Activated T-helper 2 cell treated with anti-CD3 and anti-CD28 coated beads, Interferon-gamma antibody, Interleukin-2, Interleukin-4, amounts not matched to agents 10 μg/mL and 5 μg/mL and 100 μg/mL, durations not matched to agents 14 hours and 24 hours and 36 hours (primary cell): Measurements from ENCODE around the gene C14orf119. TPM values are rescaled to one million over a fixed set of nuclear protein-coding genes. Genes with fewer than 3 reads are reported as not detected.
"Not testable (repeated sequence)": the region's sequence is repeated elsewhere in the genome, so short reads cannot be mapped to it uniquely, and the experiment has no call there.

Experiments used
- DNase-seq: peaks from one replicate; pipeline ENCODE4 v3.0.0; 2021; ENCODE audit warnings: low spot score
- H3K27ac Mint-ChIP-seq: one replicate; pipeline ENCODE4 v1.8.0; 2021; ENCODE audit warnings: mixed read lengths
- H3K27me3 Mint-ChIP-seq: one replicate; pipeline ENCODE4 v1.8.0; 2021; ENCODE audit warnings: low read depth, mixed read lengths
- H3K36me3 Mint-ChIP-seq: one replicate; pipeline ENCODE4 v1.8.0; 2021; ENCODE audit warnings: low read depth, mixed read lengths
- H3K4me1 Mint-ChIP-seq: one replicate; pipeline ENCODE4 v1.8.0; 2021; ENCODE audit warnings: low read depth, mixed read lengths
- H3K4me3 Mint-ChIP-seq: one replicate; pipeline ENCODE4 v1.8.0; 2021; ENCODE audit warnings: low read depth, mild to moderate bottlenecking, moderate library complexity, mixed read lengths
- H3K9me3 Mint-ChIP-seq: one replicate; pipeline ENCODE4 v1.8.0; 2021; ENCODE audit warnings: mixed read lengths
- intact Hi-C: fragments of 100-400 bp; cut with micrococcal nuclease; formaldehyde crosslinking; loops from one replicate; pipeline ENCODE4 v1.15.1; 2023
- total RNA-seq: library from RNA; stranded (reverse); gene quantifications from 2 replicates; pipeline ENCODE4 v1.2.3, GENCODE V29; 2022

C14orf119 gene
- total RNA-seq, 1 donor from 2014 or later, result 57.7 TPM

- Mint-ChIP-seq H3K36me3 (peaks cover 30% of the 10 kb centered on the region), H3K27ac (no peak overlapping the region), H3K4me3 (no peak overlapping the region), H3K27me3 (no peaks in the 10 kb centered on the region), H3K4me1 (peaks cover 16% of the 10 kb centered on the region), H3K9me3 (no peaks in the 10 kb centered on the region)
- no peak for DNase-seq
- intact Hi-C loops, result no loop called here
Observed at GRCh38 chr14:23101213-23101970, 6.1 kb downstream of the C14orf119 start.

- Mint-ChIP-seq H3K27me3 (no peaks in the 10 kb centered on the region), H3K4me3 (no peak overlapping the region), H3K27ac (no peak overlapping the region), H3K4me1 (peaks cover 9% of the 10 kb centered on the region), H3K9me3 (no peaks in the 10 kb centered on the region), H3K36me3 (peaks cover 25% of the 10 kb centered on the region)
- intact Hi-C loops, result no loop called here
- DNase-seq, result no peak
Observed at GRCh38 chr14:23101986-23102625, 6.8 kb downstream of the C14orf119 start.

GRCh38 chr14:23102801-23103200 is 7.5 kb downstream of the C14orf119 start:
- intact Hi-C loops, result no loop called here
- Mint-ChIP-seq H3K4me3 (no peak overlapping the region), H3K4me1 (peaks cover 2% of the 10 kb centered on the region), H3K27ac (no peak overlapping the region), H3K36me3 (peaks cover 18% of the 10 kb centered on the region), H3K9me3 (no peaks in the 10 kb centered on the region), H3K27me3 (no peaks in the 10 kb centered on the region)
- DNase-seq, result no peak

- H3K4me3 Mint-ChIP-seq, result no peak overlapping the region
- peaks cover 2% of the 10 kb centered on the region for H3K4me1 Mint-ChIP-seq
- H3K36me3 Mint-ChIP-seq, result peaks cover 12% of the 10 kb centered on the region
- no peaks in the 10 kb centered on the region for H3K27me3 Mint-ChIP-seq
- H3K27ac Mint-ChIP-seq, result no peak overlapping the region
- no peak for DNase-seq
- no peaks in the 10 kb centered on the region for H3K9me3 Mint-ChIP-seq
- intact Hi-C loops, result no loop called here
Observed at GRCh38 chr14:23103581-23103980, 8.3 kb downstream of the C14orf119 start.

- H3K27me3 Mint-ChIP-seq, result no peaks in the 10 kb centered on the region
- no peaks in the 10 kb centered on the region for H3K9me3 Mint-ChIP-seq
- no peak overlapping the region for H3K27ac Mint-ChIP-seq
- H3K4me1 Mint-ChIP-seq, result peaks cover 1% of the 10 kb centered on the region
- peaks cover 6% of the 10 kb centered on the region for H3K36me3 Mint-ChIP-seq
- no peak for DNase-seq
- no peak overlapping the region for H3K4me3 Mint-ChIP-seq
- intact Hi-C loops, result no loop called here
Observed at GRCh38 chr14:23104070-23104590, 8.8 kb downstream of the C14orf119 start.

- Mint-ChIP-seq H3K4me3 (no peak within 1 kb of the TSS), H3K4me1 (no peaks in the 10 kb centered on the region)
Observed at GRCh38 chr14:23104591-23105347, 9.5 kb downstream of the C14orf119 start, which contains the start of gene CIROP. TSS of gene CIROP (minus strand) at chr14:23104989. CDS start at chr14:23104920, 69 bp downstream.

GRCh38 chr14:23105348-23105824 is 10.1 kb downstream of the C14orf119 start:
- Mint-ChIP-seq H3K36me3 (no peaks in the 10 kb centered on the region), H3K4me3 (no peak overlapping the region), H3K9me3 (no peaks in the 10 kb centered on the region), H3K27ac (no peak overlapping the region), H3K27me3 (no peaks in the 10 kb centered on the region), H3K4me1 (no peaks in the 10 kb centered on the region)
- intact Hi-C loops, result no loop called here
- no peak for DNase-seq

More at GRCh38 chr14:23104591-23105347, 9.5 kb downstream of the C14orf119 start, which contains the start of gene CIROP:
- Mint-ChIP-seq H3K27me3 (no peaks in the 10 kb centered on the region), H3K36me3 (no peaks in the 10 kb centered on the region), H3K9me3 (no peaks in the 10 kb centered on the region), H3K27ac (no peak within 1 kb of the TSS)
- DNase-seq, result no peak
- intact Hi-C loops, result no loop called here

GRCh38 chr14:23106747-23107045 is 11.4 kb downstream of the C14orf119 start:
- H3K9me3 Mint-ChIP-seq, result no peaks in the 10 kb centered on the region
- no peak for DNase-seq
- H3K27me3 Mint-ChIP-seq, result no peaks in the 10 kb centered on the region
- H3K4me3 Mint-ChIP-seq, result no peak overlapping the region
- no peak overlapping the region for H3K27ac Mint-ChIP-seq
- intact Hi-C loops, result no loop called here
- no peaks in the 10 kb centered on the region for H3K4me1 Mint-ChIP-seq
- H3K36me3 Mint-ChIP-seq, result no peaks in the 10 kb centered on the region

- H3K4me3 Mint-ChIP-seq, H3K4me1 Mint-ChIP-seq, H3K27me3 Mint-ChIP-seq, H3K27ac Mint-ChIP-seq, H3K36me3 Mint-ChIP-seq, H3K9me3 Mint-ChIP-seq, intact Hi-C loops, DNase-seq: not testable (repeated sequence)
Observed at GRCh38 chr14:23107620-23108019, 12.3 kb downstream of the C14orf119 start.

- H3K9me3 Mint-ChIP-seq, H3K4me3 Mint-ChIP-seq, H3K4me1 Mint-ChIP-seq, H3K27me3 Mint-ChIP-seq, DNase-seq, H3K36me3 Mint-ChIP-seq, intact Hi-C loops, H3K27ac Mint-ChIP-seq: not testable (repeated sequence)
Observed at GRCh38 chr14:23108169-23108568, 12.9 kb downstream of the C14orf119 start.

GRCh38 chr14:23109769-23110168 is 14.5 kb downstream of the C14orf119 start:
- intact Hi-C loops, result no loop called here
- no peak overlapping the region for H3K4me3 Mint-ChIP-seq
- H3K9me3 Mint-ChIP-seq, result no peaks in the 10 kb centered on the region
- no peak overlapping the region for H3K27ac Mint-ChIP-seq
- no peak for DNase-seq
- peaks cover 5% of the 10 kb centered on the region for H3K4me1 Mint-ChIP-seq
- no peaks in the 10 kb centered on the region for H3K27me3 Mint-ChIP-seq
- H3K36me3 Mint-ChIP-seq, result no peaks in the 10 kb centered on the region

GRCh38 chr14:23110579-23111365 is 15.5 kb downstream of the C14orf119 start:
- Mint-ChIP-seq H3K4me1 (peaks cover 10% of the 10 kb centered on the region), H3K27me3 (no peaks in the 10 kb centered on the region), H3K9me3 (no peaks in the 10 kb centered on the region), H3K4me3 (no peak overlapping the region), H3K27ac (no peak overlapping the region), H3K36me3 (no peaks in the 10 kb centered on the region)
- no peak for DNase-seq
- intact Hi-C loops, result no loop called here
